ENCODE measurements around the gene TC2N. TPM values are rescaled to one million over a fixed set of nuclear protein-coding genes. Genes with fewer than 3 reads are reported as not detected.
"Not testable (repeated sequence)": the region's sequence is repeated elsewhere in the genome, so short reads cannot be mapped to it uniquely, and the experiment has no call there.

TC2N gene
- total RNA-seq, 1 experiment from 2014 or later, result not detected

- H3K9me2 ChIP-seq (replicated peaks; ENCODE audit: insufficient read depth, low read length), result no peaks in the 10 kb centered on the region
- no peak overlapping the region for H3K27ac ChIP-seq (ENCODE audit: low read length)
- H2AFZ ChIP-seq (ENCODE audit: low read length), result no peak overlapping the region
- H3K4me1 ChIP-seq (ENCODE audit: low read length), result peaks cover 3% of the 10 kb centered on the region
- no peak overlapping the region for H3K4me2 ChIP-seq (ENCODE audit: low read depth, low read length, poor library complexity, severe bottlenecking)
- no peak overlapping the region for H3K4me3 ChIP-seq (ENCODE audit: low read length)
- no peaks in the 10 kb centered on the region for H3K79me2 ChIP-seq (ENCODE audit: low read length)
- H3K9me3 ChIP-seq (ENCODE audit: low read length), result no peaks in the 10 kb centered on the region
- H3K36me3 ChIP-seq (ENCODE audit: insufficient read depth, low read length), result no peaks in the 10 kb centered on the region
- H3K9ac ChIP-seq (ENCODE audit: low read length), result no peak overlapping the region
- no peaks in the 10 kb centered on the region for H4K20me1 ChIP-seq (ENCODE audit: insufficient read depth, low read depth, low read length)
- H3K27me3 ChIP-seq (ENCODE audit: low read length), result no peaks in the 10 kb centered on the region
- DNase-seq, result no peak
Measured at GRCh38 chr14:91877376-91877915, 10.1 kb upstream of the TC2N start.

- Histone ChIP-seq H4K20me1 (ENCODE audit: insufficient read depth, low read depth, low read length) (no peaks in the 10 kb centered on the region), H3K27ac (ENCODE audit: low read length) (no peak overlapping the region), H3K9me2 (replicated peaks; ENCODE audit: insufficient read depth, low read length) (no peaks in the 10 kb centered on the region), H3K27me3 (ENCODE audit: low read length) (no peaks in the 10 kb centered on the region), H3K4me1 (ENCODE audit: low read length) (peaks cover 11% of the 10 kb centered on the region), H3K4me2 (ENCODE audit: low read depth, low read length, poor library complexity, severe bottlenecking) (no peak overlapping the region), H3K4me3 (ENCODE audit: low read length) (no peak overlapping the region), H3K79me2 (ENCODE audit: low read length) (no peaks in the 10 kb centered on the region), H3K9me3 (ENCODE audit: low read length) (no peaks in the 10 kb centered on the region), H2AFZ (ENCODE audit: low read length) (no peak overlapping the region), H3K36me3 (ENCODE audit: insufficient read depth, low read length) (no peaks in the 10 kb centered on the region), H3K9ac (ENCODE audit: low read length) (no peak overlapping the region)
- DNase-seq, result no peak
Measured at GRCh38 chr14:91876492-91876891, 9.2 kb upstream of the TC2N start.

GRCh38 chr14:91875525-91876286 is 8.4 kb upstream of the TC2N start:
- Histone ChIP-seq H3K4me3 (ENCODE audit: low read length) (no peak overlapping the region), H3K4me2 (ENCODE audit: low read depth, low read length, poor library complexity, severe bottlenecking) (no peak overlapping the region), H3K9ac (ENCODE audit: low read length) (no peak overlapping the region), H4K20me1 (ENCODE audit: insufficient read depth, low read depth, low read length) (no peaks in the 10 kb centered on the region), H3K9me3 (ENCODE audit: low read length) (no peaks in the 10 kb centered on the region), H3K9me2 (replicated peaks; ENCODE audit: insufficient read depth, low read length) (no peaks in the 10 kb centered on the region), H3K36me3 (ENCODE audit: insufficient read depth, low read length) (no peaks in the 10 kb centered on the region), H2AFZ (ENCODE audit: low read length) (no peak overlapping the region), H3K4me1 (ENCODE audit: low read length) (peaks cover 11% of the 10 kb centered on the region), H3K79me2 (ENCODE audit: low read length) (no peaks in the 10 kb centered on the region), H3K27me3 (ENCODE audit: low read length) (no peaks in the 10 kb centered on the region), H3K27ac (ENCODE audit: low read length) (no peak overlapping the region)
- DNase-seq, result no peak

GRCh38 chr14:91873471-91874415 is 6.4 kb upstream of the TC2N start:
- H2AFZ ChIP-seq (ENCODE audit: low read length), result no peak overlapping the region
- H3K27me3 ChIP-seq (ENCODE audit: low read length), result no peaks in the 10 kb centered on the region
- no peaks in the 10 kb centered on the region for H3K9me3 ChIP-seq (ENCODE audit: low read length)
- no peak overlapping the region for H3K4me2 ChIP-seq (ENCODE audit: low read depth, low read length, poor library complexity, severe bottlenecking)
- no peak overlapping the region for H3K9ac ChIP-seq (ENCODE audit: low read length)
- H3K79me2 ChIP-seq (ENCODE audit: low read length), result no peaks in the 10 kb centered on the region
- no peaks in the 10 kb centered on the region for H4K20me1 ChIP-seq (ENCODE audit: insufficient read depth, low read depth, low read length)
- H3K4me3 ChIP-seq (ENCODE audit: low read length), result no peak overlapping the region
- no peaks in the 10 kb centered on the region for H3K36me3 ChIP-seq (ENCODE audit: insufficient read depth, low read length)
- peaks cover 11% of the 10 kb centered on the region for H3K4me1 ChIP-seq (ENCODE audit: low read length)
- H3K9me2 ChIP-seq (replicated peaks; ENCODE audit: insufficient read depth, low read length), result no peaks in the 10 kb centered on the region
- DNase-seq, result no peak
- no peak overlapping the region for H3K27ac ChIP-seq (ENCODE audit: low read length)

GRCh38 chr14:91872517-91873470 is 5.5 kb upstream of the TC2N start:
- H3K27ac ChIP-seq (ENCODE audit: low read length), result no peak overlapping the region
- DNase-seq, result no peak
- no peaks in the 10 kb centered on the region for H3K9me3 ChIP-seq (ENCODE audit: low read length)
- no peaks in the 10 kb centered on the region for H3K36me3 ChIP-seq (ENCODE audit: insufficient read depth, low read length)
- H3K9me2 ChIP-seq (replicated peaks; ENCODE audit: insufficient read depth, low read length), result no peaks in the 10 kb centered on the region
- H3K4me3 ChIP-seq (ENCODE audit: low read length), result no peak overlapping the region
- H3K27me3 ChIP-seq (ENCODE audit: low read length), result no peaks in the 10 kb centered on the region
- no peak overlapping the region for H2AFZ ChIP-seq (ENCODE audit: low read length)
- H3K79me2 ChIP-seq (ENCODE audit: low read length), result no peaks in the 10 kb centered on the region
- H4K20me1 ChIP-seq (ENCODE audit: insufficient read depth, low read depth, low read length), result no peaks in the 10 kb centered on the region
- H3K9ac ChIP-seq (ENCODE audit: low read length), result no peak overlapping the region
- no peak overlapping the region for H3K4me2 ChIP-seq (ENCODE audit: low read depth, low read length, poor library complexity, severe bottlenecking)
- peaks cover 11% of the 10 kb centered on the region for H3K4me1 ChIP-seq (ENCODE audit: low read length)

GRCh38 chr14:91872011-91872501 is 4.7 kb upstream of the TC2N start:
- no peaks in the 10 kb centered on the region for H3K79me2 ChIP-seq (ENCODE audit: low read length)
- H3K36me3 ChIP-seq (ENCODE audit: insufficient read depth, low read length), result no peaks in the 10 kb centered on the region
- no peak for DNase-seq
- no peaks in the 10 kb centered on the region for H3K9me3 ChIP-seq (ENCODE audit: low read length)
- peaks cover 11% of the 10 kb centered on the region for H3K4me1 ChIP-seq (ENCODE audit: low read length)
- H3K9me2 ChIP-seq (replicated peaks; ENCODE audit: insufficient read depth, low read length), result no peaks in the 10 kb centered on the region
- H2AFZ ChIP-seq (ENCODE audit: low read length), result no peak overlapping the region
- H3K9ac ChIP-seq (ENCODE audit: low read length), result no peak overlapping the region
- no peaks in the 10 kb centered on the region for H4K20me1 ChIP-seq (ENCODE audit: insufficient read depth, low read depth, low read length)
- no peak overlapping the region for H3K4me3 ChIP-seq (ENCODE audit: low read length)
- no peak overlapping the region for H3K27ac ChIP-seq (ENCODE audit: low read length)
- no peak overlapping the region for H3K4me2 ChIP-seq (ENCODE audit: low read depth, low read length, poor library complexity, severe bottlenecking)
- H3K27me3 ChIP-seq (ENCODE audit: low read length), result no peaks in the 10 kb centered on the region

GRCh38 chr14:91871401-91871800 is 4.1 kb upstream of the TC2N start:
- H3K9me2 ChIP-seq (replicated peaks; ENCODE audit: insufficient read depth, low read length); H3K36me3 ChIP-seq (ENCODE audit: insufficient read depth, low read length); H3K27ac ChIP-seq (ENCODE audit: low read length); H3K9me3 ChIP-seq (ENCODE audit: low read length); H3K27me3 ChIP-seq (ENCODE audit: low read length); DNase-seq; H2AFZ ChIP-seq (ENCODE audit: low read length); H4K20me1 ChIP-seq (ENCODE audit: insufficient read depth, low read depth, low read length); H3K79me2 ChIP-seq (ENCODE audit: low read length); H3K4me2 ChIP-seq (ENCODE audit: low read depth, low read length, poor library complexity, severe bottlenecking); H3K4me3 ChIP-seq (ENCODE audit: low read length); H3K9ac ChIP-seq (ENCODE audit: low read length): not testable (repeated sequence)
- peaks cover 11% of the 10 kb centered on the region for H3K4me1 ChIP-seq (ENCODE audit: low read length)

Measured in Karpas-422 (cell line).